HepG2 (cell line): ENCODE measurements around the gene ARPC1A. TPM values are rescaled to one million over a fixed set of nuclear protein-coding genes. Genes with fewer than 3 reads are reported as not detected.

Source experiments
- ASH2L ChIP-seq: fragments of 300-600, 200-600 bp; sonication (generic); IDR thresholded peaks from 2 replicates; pipeline ENCODE4 v1.7.0; 2017; ENCODE audit warnings: low read depth, mild to moderate bottlenecking, moderate library complexity, mixed read lengths, low read length; ENCODE audit not compliant: insufficient read length
- BHLHE40 ChIP-seq: IDR thresholded peaks from 2 replicates; pipeline ENCODE4 v1.6.1; 2011; ENCODE audit warnings: low read length, improper control_type of control experiment
- CBX2 ChIP-seq, 2 experiments: fragments of 200-600 bp in 1 of 2; sonication (generic); formaldehyde crosslinking in 1 of 2; IDR thresholded peaks; 2 replicates each; pipeline versions ENCODE4 v1.7.0 to v1.8.1; 2018 to 2022; ENCODE audit warnings: low read depth in 2 of 2, low read length in 1 of 2, mild to moderate bottlenecking in 1 of 2, missing genetic modification reagents in 1 of 2
- DPF2 ChIP-seq: sonication (generic); formaldehyde crosslinking; IDR thresholded peaks from 2 replicates; pipeline ENCODE4 v1.4.0; 2020; ENCODE audit warnings: mild to moderate bottlenecking, low read depth, missing genetic modification reagents, borderline replicate concordance
- FOSL1 ChIP-seq: sonication (generic); formaldehyde crosslinking; IDR thresholded peaks from 2 replicates; pipeline ENCODE4 v1.9.0; 2021; ENCODE audit warnings: missing genetic modification reagents, borderline replicate concordance
- FOXA3 ChIP-seq: IDR thresholded peaks from 2 replicates; pipeline ENCODE4 v1.6.1; 2016; ENCODE audit warnings: missing genetic modification reagents, missing compliant biosample characterization
- HNF1B ChIP-seq: sonication (generic); formaldehyde crosslinking; IDR thresholded peaks from 2 replicates; pipeline ENCODE4 v1.5.1; 2020; ENCODE audit warnings: mild to moderate bottlenecking, moderate library complexity, missing genetic modification reagents
- ISL2 ChIP-seq: sonication (generic); formaldehyde crosslinking; IDR thresholded peaks from 2 replicates; pipeline ENCODE4 v1.5.0; 2020; ENCODE audit warnings: missing genetic modification reagents
- MXD4 ChIP-seq: IDR thresholded peaks from 2 replicates; pipeline ENCODE4 v1.6.1; 2016; ENCODE audit warnings: mild to moderate bottlenecking, missing biosample characterization, missing genetic modification reagents
- NONO ChIP-seq, 2 experiments: fragments of 450-650 bp in 1 of 2; sonication (generic) in 1 of 2; formaldehyde crosslinking in 1 of 2; IDR thresholded peaks in 1 of 2; conservative IDR thresholded peaks in 1 of 2; 2 replicates each; pipeline versions ENCODE4 v1.6.1 to v1.8.0; 2017 to 2022; ENCODE audit warnings: mild to moderate bottlenecking in 1 of 2, missing genetic modification reagents in 1 of 2, moderate library complexity in 1 of 2
- PAWR ChIP-seq: sonication (generic); formaldehyde crosslinking; IDR thresholded peaks from 2 replicates; pipeline ENCODE4 v1.4.0; 2020; ENCODE audit warnings: missing genetic modification reagents, mild to moderate bottlenecking, borderline replicate concordance
- RAD21 ChIP-seq: fragments of 450-650 bp; formaldehyde crosslinking; IDR thresholded peaks from 2 replicates; pipeline ENCODE4 v1.5.0; 2020; ENCODE audit warnings: mild to moderate bottlenecking
- RFX3 ChIP-seq: IDR thresholded peaks from 2 replicates; pipeline ENCODE4 v1.6.1; 2016; ENCODE audit warnings: missing biosample characterization, missing genetic modification reagents
- RXRA ChIP-seq: sonication (generic); formaldehyde crosslinking; IDR thresholded peaks from 2 replicates; pipeline ENCODE4 v1.5.1; 2020; ENCODE audit warnings: missing genetic modification reagents
- SSRP1 ChIP-seq: IDR thresholded peaks from 2 replicates; pipeline ENCODE4 v1.6.1; 2016; ENCODE audit warnings: control low read depth
- TAF15 ChIP-seq: fragments of 200-400 bp; formaldehyde crosslinking; IDR thresholded peaks from one replicate; pipeline ENCODE4 v1.6.1; 2018; ENCODE audit warnings: mild to moderate bottlenecking, low read depth, low read length; ENCODE audit not compliant: poor library complexity, severe bottlenecking
- THAP8 ChIP-seq: sonication (generic); formaldehyde crosslinking; IDR thresholded peaks from 2 replicates; pipeline ENCODE4 v1.5.1; 2020; ENCODE audit warnings: missing genetic modification reagents, mild to moderate bottlenecking, borderline replicate concordance
- ZBTB25 ChIP-seq: IDR thresholded peaks from 2 replicates; pipeline ENCODE4 v1.6.1; 2018; ENCODE audit warnings: missing genetic modification reagents
- ZBTB26 ChIP-seq: IDR thresholded peaks from 2 replicates; pipeline ENCODE4 v1.6.1; 2016; ENCODE audit warnings: missing compliant biosample characterization, missing genetic modification reagents, borderline replicate concordance
- ZBTB43 ChIP-seq: sonication (generic); formaldehyde crosslinking; conservative IDR thresholded peaks from 2 replicates; pipeline ENCODE4 v1.4.0; 2020; ENCODE audit warnings: missing genetic modification reagents
- ZNF121 ChIP-seq: sonication (generic); formaldehyde crosslinking; IDR thresholded peaks from 2 replicates; pipeline ENCODE4 v1.5.0; 2020; ENCODE audit warnings: mild to moderate bottlenecking, missing genetic modification reagents
- ZNF616 ChIP-seq: sonication (generic); formaldehyde crosslinking; IDR thresholded peaks from 2 replicates; pipeline ENCODE4 v1.5.0; 2020; ENCODE audit warnings: low read depth, mild to moderate bottlenecking, missing genetic modification reagents
- ZNF768 ChIP-seq: sonication (generic); formaldehyde crosslinking; IDR thresholded peaks from 2 replicates; pipeline ENCODE4 v1.4.0; 2020; ENCODE audit warnings: missing genetic modification reagents
- polyA plus RNA-seq, 8 experiments: library from polyadenylated mRNA; depleted of rRNA in 3 of 8; stranded (reverse) in 7 of 8; unstranded in 1 of 8; fragments of >200 nt; fragmentation: Illumina TruSeq in 4 of 8; extraction: Trizol in 4 of 8; gene quantifications; 2 replicates each; pipeline versions ENCODE4 v1.2.1 to v1.2.3, GENCODE V29; 2011 to 2016; ENCODE audit warnings: low read depth in 4 of 8, missing spikeins in 1 of 8, mixed read lengths in 1 of 8; ENCODE audit not compliant: insufficient read depth in 1 of 8
- total RNA-seq, 5 experiments: library from RNA; depleted of rRNA; stranded (reverse); fragments of >200 nt; fragmentation: Illumina TruSeq; extraction: Trizol; gene quantifications; 2 replicates each; pipeline ENCODE4 v1.2.3, GENCODE V29; 2016; ENCODE audit warnings: low read depth in 1 of 5

ARPC1A gene
- total and polyA plus RNA-seq, 2 of the 13 experiments (the other 11 are each of a cell fraction or from before 2014, with no cell fraction given): 44.3 to 88.5 TPM

- TF ChIP-seq ZBTB25 (CRISPR knock-in tag): 0 out of 2 replicates have a peak, but pooled peaks have one; percentile 37
- TF ChIP-seq ZBTB43 (CRISPR knock-in tag): no peak
- TF ChIP-seq ZBTB26 (CRISPR knock-in tag): peak; percentile 29; the same call in 1 of the 2 replicates
- TF ChIP-seq TAF15: no peak
- no peak for TF ChIP-seq THAP8 (CRISPR knock-in tag)
- TF ChIP-seq NONO (IDR thresholded peaks at IDR 0.05): no peak
- no peak for TF ChIP-seq NONO (CRISPR knock-in tag; conservative IDR thresholded peaks at IDR 0.05)
- no peak for TF ChIP-seq PAWR
- TF ChIP-seq ZNF768 (CRISPR knock-in tag): no peak
- TF ChIP-seq FOSL1 (CRISPR knock-in tag): no peak
- no peak for TF ChIP-seq BHLHE40
- no peak for TF ChIP-seq SSRP1 (CRISPR knock-in tag)
- TF ChIP-seq ZNF616 (CRISPR knock-in tag): no peak
- no peak for TF ChIP-seq RXRA (CRISPR knock-in tag)
- TF ChIP-seq ZNF121 (CRISPR knock-in tag): no peak
- peak; percentile 82 for TF ChIP-seq RAD21 (CRISPR knock-in tag)
- no peak for TF ChIP-seq DPF2 (CRISPR knock-in tag)
- TF ChIP-seq CBX2 (IDR thresholded peaks at IDR 0.05; ENCODE audit: low read depth, low read length): no peak
- TF ChIP-seq CBX2 (CRISPR knock-in tag; IDR thresholded peaks at IDR 0.05; ENCODE audit: low read depth): no peak
- TF ChIP-seq RFX3 (CRISPR knock-in tag): no peak
- TF ChIP-seq HNF1B: no peak
- no peak for TF ChIP-seq ASH2L
- no peak for TF ChIP-seq MXD4
- peak; percentile 52 for TF ChIP-seq FOXA3 (CRISPR knock-in tag)
- TF ChIP-seq ISL2: 0 out of 2 replicates have a peak, but pooled peaks have one; percentile 33
These were observed 13.1 kb upstream of the ARPC1A start (continued) for GRCh38 chr7:99312316-99313203.
